ENCODE results near the gene VPS35L.

The VPS35L gene

GRCh38 chr16:19717741-19718623 is 162.5 kb downstream of the VPS35L start, which contains the start of the genes IQCK and KNOP1:
TSS of gene IQCK (plus strand) at chr16:19718271. CDS start at chr16:19718307, 36 bp downstream.
TSS of gene KNOP1 (minus strand) at chr16:19718227. CDS start at chr16:19715035, 3,192 bp downstream.
- peak; percentile 61 for DNase-seq

GRCh38 chr16:19718624-19718965 is 163.1 kb downstream of the VPS35L start:
- DNase-seq = no peak

- no peak for DNase-seq
Measured at GRCh38 chr16:19722269-19722952, 166.9 kb downstream of the VPS35L start.

- DNase-seq = no peak
Measured at GRCh38 chr16:19722981-19723380, 167.5 kb downstream of the VPS35L start.

- DNase-seq = no peak
Measured at GRCh38 chr16:19728636-19728965, 173.1 kb downstream of the VPS35L start.

- no peak for DNase-seq
Measured at GRCh38 chr16:19733551-19733950, 178.0 kb downstream of the VPS35L start.

- no peak for DNase-seq
Measured at GRCh38 chr16:19735074-19735867, 179.8 kb downstream of the VPS35L start.

- DNase-seq = no peak
Measured at GRCh38 chr16:19737306-19738038, 182.0 kb downstream of the VPS35L start.

GRCh38 chr16:19741354-19741753 is 185.9 kb downstream of the VPS35L start:
- no peak for DNase-seq

- DNase-seq = no peak
Measured at GRCh38 chr16:19743816-19744159, 188.3 kb downstream of the VPS35L start.

GRCh38 chr16:19744670-19745069 is 189.2 kb downstream of the VPS35L start:
- no peak for DNase-seq

- DNase-seq = no peak
Measured at GRCh38 chr16:19745286-19746010, 189.9 kb downstream of the VPS35L start.

- DNase-seq = no peak
Measured at GRCh38 chr16:19746561-19746960, 191.1 kb downstream of the VPS35L start.

GRCh38 chr16:19748389-19749168 is 193.1 kb downstream of the VPS35L start:
- DNase-seq = no peak

GRCh38 chr16:19749571-19750080 is 194.1 kb downstream of the VPS35L start:
- DNase-seq = no peak

All from NCI-H748 treated with DMSO at 0.1 percent for 48 hours (cell line).